CD4-positive, alpha-beta memory T cell (primary cell): ENCODE measurements around the gene ASAP3. TPM values are rescaled to one million over a fixed set of nuclear protein-coding genes. Genes with fewer than 3 reads are reported as not detected.

Experiments
- CTCF ChIA-PET: fragments of 350-600 bp; sonication (Branson Sonifier 250); formaldehyde crosslinking; loops from one replicate; lab custom pipeline; 2021; ENCODE audit warnings: inconsistent platforms; ENCODE audit not compliant: partially characterized antibody; lab: Charles Lee
- POLR2A ChIA-PET: fragments of 350-600 bp; sonication (Branson Sonifier 250); formaldehyde crosslinking; loops from one replicate; lab custom pipeline; 2021; ENCODE audit not compliant: partially characterized antibody; lab: Charles Lee
- DNase-seq, 5 donors: peaks; one replicate each; pipeline versions ENCODE4 v3.0.0 to v3.0.0-alpha.2; 2020 to 2022; ENCODE audit warnings: mixed read lengths in 1 of 5
- H3K27ac ChIP-seq: one replicate; pipeline ENCODE4 v1.7.0; 2013; ENCODE audit warnings: low read depth, low read length
- H3K27me3 ChIP-seq: 2 replicates; pipeline ENCODE4 v1.7.0; 2013; ENCODE audit warnings: mild to moderate bottlenecking, low read length, moderate library complexity; ENCODE audit not compliant: insufficient read depth
- H3K36me3 ChIP-seq: 2 replicates; pipeline ENCODE4 v1.7.0; 2013; ENCODE audit warnings: mild to moderate bottlenecking, low read length, moderate library complexity; ENCODE audit not compliant: insufficient read depth
- H3K4me1 ChIP-seq: 2 replicates; pipeline ENCODE4 v1.7.0; 2013; ENCODE audit warnings: mild to moderate bottlenecking, low read length, moderate library complexity; ENCODE audit not compliant: insufficient read depth
- H3K4me3 ChIP-seq, 2 donors: one replicate each; pipeline ENCODE4 v1.7.0; 2013; ENCODE audit warnings: low read length in 2 of 2, mild to moderate bottlenecking in 1 of 2
- H3K9me3 ChIP-seq, 2 donors: one replicate each; pipeline ENCODE4 v1.7.0; 2013; ENCODE audit warnings: low read length in 2 of 2, control low read depth in 1 of 2; ENCODE audit not compliant: control insufficient read depth in 1 of 2
- H3K27ac Mint-ChIP-seq, 7 donors: one replicate each; pipeline ENCODE4 v1.8.0; 2020 to 2021; ENCODE audit warnings: mixed read lengths in 7 of 7, mild to moderate bottlenecking in 6 of 7, inconsistent platforms in 3 of 7, moderate library complexity in 3 of 7
- H3K27me3 Mint-ChIP-seq, 2 donors: one replicate each; pipeline ENCODE4 v1.8.0; 2020 to 2021; ENCODE audit warnings: mixed read lengths in 2 of 2
- H3K36me3 Mint-ChIP-seq, 2 donors: one replicate each; pipeline ENCODE4 v1.8.0; 2020 to 2021; ENCODE audit warnings: mixed read lengths in 2 of 2, inconsistent platforms in 1 of 2, mild to moderate bottlenecking in 1 of 2
- H3K4me1 Mint-ChIP-seq, 4 donors: one replicate each; pipeline ENCODE4 v1.8.0; 2020 to 2021; ENCODE audit warnings: mixed read lengths in 4 of 4, mild to moderate bottlenecking in 1 of 4
- H3K4me3 Mint-ChIP-seq, 8 donors: one replicate each; pipeline ENCODE4 v1.8.0; 2020 to 2021; ENCODE audit warnings: mixed read lengths in 8 of 8, mild to moderate bottlenecking in 7 of 8, moderate library complexity in 6 of 8, inconsistent platforms in 3 of 8
- H3K9me3 Mint-ChIP-seq, 8 donors: one replicate each; pipeline ENCODE4 v1.8.0; 2020 to 2021; ENCODE audit warnings: mixed read lengths in 8 of 8, mild to moderate bottlenecking in 5 of 8, inconsistent platforms in 3 of 8, moderate library complexity in 1 of 8
- intact Hi-C: fragments of 100-400 bp; cut with micrococcal nuclease; formaldehyde crosslinking; loops from one replicate; pipeline ENCODE4 v1.15.1; 2023
- polyA plus RNA-seq, 2 donors: library from polyadenylated mRNA; unstranded; fragments of 300-500 nt; fragmentation: Illumina TruSeq; gene quantifications; one replicate each; pipeline ENCODE4 v1.2.3, GENCODE V29; 2021
- total RNA-seq, 2 experiments: library from RNA; stranded (reverse); gene quantifications; one replicate each; pipeline ENCODE4 v1.2.3, GENCODE V29; 2021

ASAP3 gene
- total and polyA plus RNA-seq, 4 experiments from 2014 or later, result 0.73 to 1.4 (median 1.3) TPM

- intact Hi-C loops, result no loop called here
Observed at GRCh38 chr1:23433122-23433521, 50.9 kb downstream of the ASAP3 start.

GRCh38 chr1:23431431-23431830 lies 52.5 kb downstream of the ASAP3 start:
- H3K27me3 ChIP-seq, result no peaks in the 10 kb centered on the region
- Mint-ChIP-seq H3K27me3 (peaks cover 0 to 1% of the 10 kb centered on the region in 2 donors), H3K36me3 (no peaks in the 10 kb centered on the region), H3K9me3 (no peaks in the 10 kb centered on the region), H3K27ac (no peak overlapping the region), H3K4me1 (no peaks in the 10 kb centered on the region), H3K4me3 (no peak overlapping the region)
- H3K36me3 ChIP-seq, result no peaks in the 10 kb centered on the region
- H3K27ac ChIP-seq, result no peak overlapping the region
- CTCF ChIA-PET, result no interaction called here
- H3K4me3 ChIP-seq, result no peak overlapping the region
- intact Hi-C loops, result no loop called here
- H3K9me3 ChIP-seq, result no peaks in the 10 kb centered on the region
- no peaks in the 10 kb centered on the region for H3K4me1 ChIP-seq
- POLR2A ChIA-PET, result no interaction called here
- DNase-seq, result no peak

More at GRCh38 chr1:23433122-23433521, 50.9 kb downstream of the ASAP3 start:
- no peaks in the 10 kb centered on the region for H3K9me3 Mint-ChIP-seq
- no peaks in the 10 kb centered on the region for H3K36me3 Mint-ChIP-seq
- ChIA-PET CTCF (no interaction called here), POLR2A (no interaction called here)
- no peaks in the 10 kb centered on the region for H3K27me3 ChIP-seq
- H3K4me1 Mint-ChIP-seq, result peaks cover 0 to 5% (median 0%) of the 10 kb centered on the region in 4 donors
- no peak overlapping the region for H3K4me3 ChIP-seq
- H3K27ac ChIP-seq, result no peak overlapping the region
- H3K36me3 ChIP-seq, result no peaks in the 10 kb centered on the region
- no peaks in the 10 kb centered on the region for H3K4me1 ChIP-seq
- no peak overlapping the region for H3K4me3 Mint-ChIP-seq
- no peaks in the 10 kb centered on the region for H3K9me3 ChIP-seq
- H3K27ac Mint-ChIP-seq, result no peak overlapping the region
- DNase-seq, result no peak
- peaks cover 0 to 4% of the 10 kb centered on the region in 2 donors for H3K27me3 Mint-ChIP-seq

GRCh38 chr1:23430803-23431202 lies 53.2 kb downstream of the ASAP3 start:
- Histone ChIP-seq H3K27me3 (no peaks in the 10 kb centered on the region), H3K4me1 (no peaks in the 10 kb centered on the region), H3K9me3 (no peaks in the 10 kb centered on the region), H3K27ac (no peak overlapping the region), H3K36me3 (no peaks in the 10 kb centered on the region), H3K4me3 (no peak overlapping the region)
- Mint-ChIP-seq H3K9me3 (no peaks in the 10 kb centered on the region), H3K4me3 (no peak overlapping the region), H3K36me3 (no peaks in the 10 kb centered on the region), H3K27me3 (peaks cover 0 to 1% of the 10 kb centered on the region in 2 donors), H3K27ac (no peak overlapping the region), H3K4me1 (peaks cover 0 to 5% (median 0%) of the 10 kb centered on the region in 4 donors)
- DNase-seq, result no peak
- ChIA-PET CTCF (no interaction called here), POLR2A (no interaction called here)
- intact Hi-C loops, result no loop called here

- intact Hi-C loops, result no loop called here
- ChIA-PET CTCF (no interaction called here), POLR2A (no interaction called here)
- Mint-ChIP-seq H3K36me3 (no peaks in the 10 kb centered on the region), H3K27me3 (peaks cover 0 to 2% of the 10 kb centered on the region in 2 donors), H3K4me3 (no peak overlapping the region), H3K27ac (peak overlapping the region in 1 of 7 donors; percentile 4), H3K9me3 (no peaks in the 10 kb centered on the region), H3K4me1 (peaks cover 3 to 18% (median 10%) of the 10 kb centered on the region in 4 donors)
- Histone ChIP-seq H3K4me3 (no peak overlapping the region), H3K27me3 (no peaks in the 10 kb centered on the region), H3K4me1 (peaks cover 12% of the 10 kb centered on the region), H3K36me3 (no peaks in the 10 kb centered on the region), H3K9me3 (no peaks in the 10 kb centered on the region), H3K27ac (no peak overlapping the region)
- DNase-seq, result no peak
Observed at GRCh38 chr1:23428136-23428905, 55.7 kb downstream of the ASAP3 start.

GRCh38 chr1:23427550-23427949 lies 56.4 kb downstream of the ASAP3 start:
- no peaks in the 10 kb centered on the region for H3K27me3 ChIP-seq
- intact Hi-C loops, result no loop called here
- no peaks in the 10 kb centered on the region for H3K36me3 ChIP-seq
- POLR2A ChIA-PET, result interaction anchor here (0.7 kb wide), 1 partner anchor 54 kb away, joined by 4 read pairs; no protein-coding TSS in a partner anchor
- CTCF ChIA-PET, result no interaction called here
- peaks cover 10 to 25% (median 17%) of the 10 kb centered on the region in 4 donors for H3K4me1 Mint-ChIP-seq
- peaks cover 0 to 2% of the 10 kb centered on the region in 2 donors for H3K27me3 Mint-ChIP-seq
- no peak overlapping the region for H3K4me3 Mint-ChIP-seq
- no peak overlapping the region for H3K27ac Mint-ChIP-seq
- no peak overlapping the region for H3K27ac ChIP-seq
- H3K4me1 ChIP-seq, result peaks cover 20% of the 10 kb centered on the region
- H3K4me3 ChIP-seq, result no peak overlapping the region
- no peaks in the 10 kb centered on the region for H3K9me3 Mint-ChIP-seq
- H3K9me3 ChIP-seq, result no peaks in the 10 kb centered on the region
- H3K36me3 Mint-ChIP-seq, result no peaks in the 10 kb centered on the region
- no peak for DNase-seq

GRCh38 chr1:23426828-23427227 lies 57.2 kb downstream of the ASAP3 start:
- no peak overlapping the region for H3K4me3 ChIP-seq
- Mint-ChIP-seq H3K4me3 (no peak overlapping the region), H3K4me1 (peaks cover 18 to 33% (median 24%) of the 10 kb centered on the region in 4 donors), H3K36me3 (peaks cover 0 to 3% of the 10 kb centered on the region in 2 donors), H3K9me3 (no peaks in the 10 kb centered on the region), H3K27me3 (peaks cover 0 to 2% of the 10 kb centered on the region in 2 donors), H3K27ac (peak overlapping the region in 1 of 7 donors; percentile 25)
- H3K27me3 ChIP-seq, result no peaks in the 10 kb centered on the region
- no peak overlapping the region for H3K27ac ChIP-seq
- H3K36me3 ChIP-seq, result no peaks in the 10 kb centered on the region
- peaks cover 27% of the 10 kb centered on the region for H3K4me1 ChIP-seq
- POLR2A ChIA-PET, result interaction anchor here (0.7 kb wide), 1 partner anchor 55 kb away, joined by 4 read pairs; no protein-coding TSS in a partner anchor
- H3K9me3 ChIP-seq, result no peaks in the 10 kb centered on the region
- DNase-seq, result no peak
- CTCF ChIA-PET, result no interaction called here
- intact Hi-C loops, result no loop called here

- Histone ChIP-seq H3K27ac (no peak overlapping the region), H3K4me1 (peaks cover 33% of the 10 kb centered on the region), H3K36me3 (no peaks in the 10 kb centered on the region), H3K27me3 (no peaks in the 10 kb centered on the region), H3K4me3 (peak overlapping the region in 1 of 2 donors; percentile 70), H3K9me3 (no peaks in the 10 kb centered on the region)
- intact Hi-C loops, result loop anchor here (2.0 kb wide), 1 partner anchor 60 kb away; the partner anchor contains the start of gene ASAP3
- no peaks in the 10 kb centered on the region for H3K9me3 Mint-ChIP-seq
- DNase-seq, result no peak
- POLR2A ChIA-PET, result interaction anchor here (0.7 to 1.4 kb wide), 5 partner anchors 57 to 103 kb away, joined by 3 to 5 read pairs (median 4); partner anchors contain the start of genes ASAP3 and HNRNPR
- peak overlapping the region; percentile 81 to 96 (median 88) for H3K4me3 Mint-ChIP-seq
- peak overlapping the region in 6 of 7 donors; percentile 52 to 89 (median 71) for H3K27ac Mint-ChIP-seq
- CTCF ChIA-PET, result interaction anchor here (1.0 to 1.2 kb wide), 2 partner anchors 24 to 212 kb away, joined by 3 read pairs; no protein-coding TSS in a partner anchor
- H3K4me1 Mint-ChIP-seq, result peaks cover 23 to 35% (median 30%) of the 10 kb centered on the region in 4 donors
- H3K27me3 Mint-ChIP-seq, result peaks cover 0 to 2% of the 10 kb centered on the region in 2 donors
- H3K36me3 Mint-ChIP-seq, result peaks cover 0 to 4% of the 10 kb centered on the region in 2 donors
Observed at GRCh38 chr1:23425193-23425494, 58.8 kb downstream of the ASAP3 start.
